Skin of body (tissue), 2 donors: Measurements from ENCODE around the gene TBC1D1. TPM values are rescaled to one million over a fixed set of nuclear protein-coding genes. Genes with fewer than 3 reads are reported as not detected.
"Not testable (repeated sequence)": the region's sequence is repeated elsewhere in the genome, so short reads cannot be mapped to it uniquely, and the experiment has no call there.

Experiments
- DNase-seq: peaks from one replicate; lab custom pipeline; 2025; lab: John Stamatoyannopoulos, UW
- total RNA-seq: library from RNA; depleted of rRNA; stranded (reverse); fragments of >200 nt; gene quantifications from one replicate; pipeline ENCODE4 v1.2.3, GENCODE V29; 2014

The TBC1D1 gene
- total RNA-seq, 1 donor from 2014 or later: 45.2 TPM

- DNase-seq: not testable (repeated sequence)
Measured at GRCh38 chr4:37923089-37923488, 32.2 kb downstream of the TBC1D1 start.

- no peak for DNase-seq
Measured at GRCh38 chr4:37924946-37925345, 34.1 kb downstream of the TBC1D1 start.

GRCh38 chr4:37927434-37927833 lies 36.5 kb downstream of the TBC1D1 start:
- no peak for DNase-seq

GRCh38 chr4:37928426-37929416 lies 37.8 kb downstream of the TBC1D1 start:
- DNase-seq: no peak

GRCh38 chr4:37934096-37934495 lies 43.2 kb downstream of the TBC1D1 start:
- no peak for DNase-seq

GRCh38 chr4:37934609-37935008 lies 43.7 kb downstream of the TBC1D1 start:
- no peak for DNase-seq

GRCh38 chr4:37935026-37935425 lies 44.1 kb downstream of the TBC1D1 start:
- no peak for DNase-seq

GRCh38 chr4:37936889-37937498 lies 46.1 kb downstream of the TBC1D1 start:
- no peak for DNase-seq

GRCh38 chr4:37938208-37938607 lies 47.3 kb downstream of the TBC1D1 start:
- no peak for DNase-seq

GRCh38 chr4:37946503-37947179 lies 55.8 kb downstream of the TBC1D1 start:
- no peak for DNase-seq

GRCh38 chr4:37948542-37948941 lies 57.7 kb downstream of the TBC1D1 start:
- DNase-seq: no peak

- DNase-seq: no peak
Measured at GRCh38 chr4:37949636-37950426, 58.9 kb downstream of the TBC1D1 start.

- no peak for DNase-seq
Measured at GRCh38 chr4:37951461-37952352, 60.8 kb downstream of the TBC1D1 start.

GRCh38 chr4:37953156-37953555 lies 62.3 kb downstream of the TBC1D1 start:
- DNase-seq: no peak

GRCh38 chr4:37953620-37954293 lies 62.9 kb downstream of the TBC1D1 start:
- no peak for DNase-seq

GRCh38 chr4:37956941-37957340 lies 66.1 kb downstream of the TBC1D1 start:
- DNase-seq: no peak

- no peak for DNase-seq
Measured at GRCh38 chr4:37958932-37959331, 68.0 kb downstream of the TBC1D1 start.

GRCh38 chr4:37960098-37960497 lies 69.2 kb downstream of the TBC1D1 start, which contains the start of gene PTTG2:
Gene PTTG2, plus strand, starts transcription at chr4:37960398. Its CDS starts 37 bp downstream, at chr4:37960435.
- DNase-seq: no peak

- no peak for DNase-seq
Measured at GRCh38 chr4:37960679-37961450, 70.0 kb downstream of the TBC1D1 start.
